ENCODE results near the gene ANKRD11.

ANKRD11 gene

DNA sequence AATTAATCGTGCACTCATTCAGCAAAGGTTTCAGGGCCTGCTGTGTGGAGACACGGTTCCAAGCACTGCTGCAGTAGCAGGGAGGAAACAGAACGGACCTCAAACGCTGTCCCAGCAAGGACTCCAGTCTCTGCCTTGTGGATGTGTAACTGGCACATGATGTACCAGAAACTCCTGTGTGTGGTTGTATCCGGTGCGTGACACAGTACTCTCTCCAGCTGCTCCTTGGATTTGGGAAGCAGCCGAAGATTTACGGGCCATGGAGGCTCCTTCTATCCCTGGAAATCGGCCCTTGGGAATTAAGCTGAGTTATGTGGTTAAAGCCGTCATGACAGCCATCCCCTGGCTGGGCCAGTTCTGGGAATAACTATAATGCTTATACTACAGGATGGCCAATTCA lies 8.5 kb upstream of the ANKRD11 start:
- DNase-seq = no peak
- TF ChIP-seq GATA1 (IDR thresholded peaks at IDR 0.05; ENCODE audit: low read depth, low read length) (no peak), POLR2A (IDR thresholded peaks at IDR 0.05; ENCODE audit: low read length) (no peak)

DNA sequence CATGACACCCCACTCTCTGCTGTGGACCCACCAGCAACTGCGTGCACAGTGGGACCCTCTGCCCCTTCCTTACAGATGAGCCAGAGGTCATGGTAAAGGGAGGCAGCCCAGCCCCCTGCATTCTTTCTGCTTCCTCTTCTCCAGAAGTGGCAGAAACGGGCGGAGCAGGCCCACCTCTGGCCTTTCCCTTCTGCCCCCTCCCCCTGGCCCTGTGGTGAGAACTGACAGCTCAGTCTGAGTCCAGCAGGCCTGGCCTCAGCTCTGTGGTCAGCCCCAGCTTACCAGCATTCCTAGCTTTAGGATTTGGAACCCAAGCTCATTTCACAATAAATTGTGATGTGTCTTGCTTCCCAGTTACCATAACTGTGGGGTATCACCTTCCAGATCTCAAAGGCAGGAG lies 4.8 kb upstream of the ANKRD11 start:
- no peak for DNase-seq
- TF ChIP-seq POLR2A (IDR thresholded peaks at IDR 0.05; ENCODE audit: low read length) = no peak
- no peak for TF ChIP-seq GATA1 (IDR thresholded peaks at IDR 0.05; ENCODE audit: low read depth, low read length)

DNA sequence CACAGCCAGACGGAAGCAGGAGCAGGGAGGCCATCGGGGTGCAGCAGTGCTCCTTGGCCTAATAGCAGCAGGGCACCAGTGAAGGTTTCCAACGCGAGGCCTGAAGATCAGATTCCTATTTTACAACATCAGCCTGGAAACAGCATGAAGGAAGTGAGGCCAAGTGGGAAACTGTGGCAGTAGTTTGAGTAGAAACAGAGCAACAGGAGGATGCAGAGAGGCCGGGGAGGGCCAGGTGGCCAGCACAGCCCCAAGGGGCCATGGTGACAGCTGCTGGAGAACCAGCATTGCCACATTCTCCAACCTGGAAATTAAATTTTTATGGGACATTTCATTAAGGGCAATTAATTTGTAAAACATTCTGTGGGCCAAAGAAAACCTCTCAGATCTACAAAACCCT lies 3.4 kb upstream of the ANKRD11 start:
- TF ChIP-seq GATA1 (IDR thresholded peaks at IDR 0.05; ENCODE audit: low read depth, low read length) (no peak), POLR2A (IDR thresholded peaks at IDR 0.05; ENCODE audit: low read length) (no peak)

DNA sequence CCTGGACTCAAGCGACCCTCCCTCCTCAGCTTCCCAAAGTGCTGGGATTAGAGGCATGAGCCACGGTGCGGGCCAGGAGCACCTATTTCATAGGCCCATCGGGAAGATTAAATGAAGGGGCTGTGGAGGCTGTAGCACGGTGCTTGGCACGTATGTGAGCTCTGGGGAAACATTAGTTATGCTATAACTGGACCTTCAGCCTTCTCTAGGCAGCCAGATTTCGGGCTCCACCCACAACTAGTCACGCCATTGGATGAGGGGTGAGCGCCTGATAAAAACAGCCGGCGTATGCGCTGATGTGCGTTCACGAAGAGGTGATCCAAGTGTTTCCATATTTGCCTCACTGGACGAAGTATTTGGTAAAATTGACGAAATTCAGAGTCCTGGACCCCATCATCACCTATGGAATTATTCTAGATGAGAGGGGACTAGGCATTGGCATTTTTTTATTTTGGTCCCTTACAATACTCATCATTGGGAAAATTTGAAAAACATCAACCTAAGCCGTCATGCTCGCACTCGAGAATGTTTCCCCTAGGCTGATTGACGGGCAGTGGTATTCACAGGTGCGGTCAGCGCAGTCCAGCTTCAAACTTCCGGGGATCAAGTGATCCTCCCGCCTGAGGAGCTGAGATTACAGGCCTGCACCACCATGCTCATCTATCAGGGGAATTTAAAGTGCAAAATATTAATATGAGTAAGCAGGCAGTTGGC lies 1.8 kb upstream of the ANKRD11 start:
- TF ChIP-seq GATA1 (IDR thresholded peaks at IDR 0.05; ENCODE audit: low read depth, low read length) (no peak), POLR2A (IDR thresholded peaks at IDR 0.05; ENCODE audit: low read length) (no peak)

More for the DNA sequence above, 3.4 kb upstream of the ANKRD11 start:
- no peak for DNase-seq

DNA sequence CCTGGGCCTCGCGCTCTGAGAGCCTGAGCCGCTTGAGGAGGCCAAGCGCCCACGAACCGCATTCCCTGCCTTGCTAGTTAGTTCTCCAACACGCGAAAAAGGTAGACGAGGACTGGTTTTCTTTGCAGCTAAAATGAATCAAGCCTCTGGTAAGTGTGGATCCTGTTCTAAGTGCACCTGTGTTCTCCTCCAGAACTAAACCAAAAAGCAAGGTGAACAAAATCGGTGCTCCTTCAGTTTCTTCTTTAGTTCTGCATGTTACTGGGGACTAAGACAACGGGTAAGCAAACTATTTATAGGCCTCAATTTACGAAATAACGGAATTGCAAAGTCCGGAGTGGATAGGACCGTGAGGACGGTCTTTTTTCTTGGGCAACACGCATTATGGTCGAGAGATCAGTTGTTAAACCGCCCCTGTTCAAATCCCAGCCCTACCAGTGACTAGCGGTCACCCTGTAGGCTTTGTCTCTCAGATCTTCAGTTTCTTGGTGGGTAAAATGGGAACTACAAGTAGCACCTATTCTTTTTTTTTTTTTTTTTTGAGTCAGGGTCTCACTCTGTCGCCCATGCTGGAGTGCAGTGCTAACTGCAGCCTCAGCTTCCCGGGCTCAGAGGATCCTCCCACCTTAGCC lies 993 bp upstream of the ANKRD11 start:
- DNase-seq = peak; percentile 54 to 61
- TF ChIP-seq GATA1 (IDR thresholded peaks at IDR 0.05; ENCODE audit: low read depth, low read length) (no peak), POLR2A (IDR thresholded peaks at IDR 0.05; ENCODE audit: low read length) (no peak)

More for the DNA sequence above, 1.8 kb upstream of the ANKRD11 start:
- DNase-seq = no peak

DNA sequence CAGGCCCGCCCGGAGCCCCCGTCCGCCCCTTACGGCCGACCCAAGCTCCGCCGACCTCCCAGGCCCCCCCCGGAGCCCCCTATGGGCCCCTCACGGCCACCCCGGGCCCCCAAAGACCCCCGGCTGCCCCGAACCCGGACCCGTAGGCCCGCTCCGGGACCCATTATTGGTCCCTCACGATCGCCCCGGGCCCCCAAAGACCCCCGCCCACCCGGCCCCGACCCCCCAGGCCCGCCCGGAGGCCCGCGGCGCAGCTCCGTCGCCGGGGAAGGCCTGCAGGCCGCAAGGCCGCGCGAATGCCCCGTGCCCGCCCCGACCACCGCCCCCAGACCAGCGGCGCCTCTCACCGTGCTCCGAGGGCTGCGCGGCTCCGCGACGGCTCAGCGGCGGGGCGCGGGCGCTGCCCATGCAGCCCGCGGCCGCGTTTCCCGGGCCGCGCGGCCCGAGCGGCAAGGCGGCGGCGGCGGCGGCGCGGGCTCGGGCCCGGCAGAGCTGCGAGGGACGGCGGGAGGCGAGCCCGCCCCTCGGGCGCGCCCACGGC lies 393 bp downstream of the ANKRD11 start:
- TF ChIP-seq POLR2A (IDR thresholded peaks at IDR 0.05; ENCODE audit: low read length) (no peak), GATA1 (IDR thresholded peaks at IDR 0.05; ENCODE audit: low read depth, low read length) (no peak)

DNA sequence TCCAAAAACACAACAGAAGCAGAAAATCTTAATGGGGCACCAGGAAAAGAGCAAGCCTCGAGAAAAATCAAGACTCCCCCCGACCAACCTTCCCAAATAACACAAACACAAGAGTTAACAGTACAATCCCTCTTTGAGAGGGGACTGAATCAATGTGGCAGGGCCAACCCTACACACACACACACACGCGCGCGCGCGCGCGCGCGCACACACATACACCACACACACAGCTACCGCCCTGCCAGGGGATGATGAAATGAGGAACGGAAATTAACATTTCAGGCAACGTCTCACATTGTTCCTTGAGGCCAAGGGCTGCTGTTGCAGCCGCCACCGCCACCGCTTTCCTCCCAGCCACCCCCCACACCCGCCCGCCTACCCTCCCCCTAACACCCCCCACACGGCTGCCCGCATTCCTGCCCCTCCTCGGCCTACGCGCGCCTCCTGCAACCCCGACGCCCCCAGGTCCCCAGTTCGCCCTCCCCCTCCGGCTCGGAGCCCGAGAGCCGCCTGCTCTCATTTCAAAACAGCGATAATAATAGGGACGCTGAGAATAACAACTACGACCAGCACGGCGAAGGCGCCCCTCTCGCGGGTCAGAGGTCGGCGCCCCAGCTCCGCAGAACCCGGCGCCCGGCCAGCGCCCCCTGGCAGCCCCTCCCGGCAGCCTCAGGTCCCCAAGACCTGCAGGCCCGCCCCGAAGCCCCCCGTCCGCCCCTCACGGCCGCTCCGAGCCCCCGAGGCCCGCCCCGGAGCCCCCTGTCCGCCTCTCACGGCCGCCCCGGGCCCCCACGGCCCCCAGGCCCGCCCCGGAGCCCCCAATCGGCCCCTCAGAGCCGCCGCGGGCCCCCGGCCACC lies 1.1 kb downstream of the ANKRD11 start:
- peak; percentile 93 to 94 for DNase-seq
- TF ChIP-seq GATA1 (IDR thresholded peaks at IDR 0.05; ENCODE audit: low read depth, low read length) (no peak), POLR2A (IDR thresholded peaks at IDR 0.05; ENCODE audit: low read length) (peak; percentile 65)

More for the DNA sequence above, 393 bp downstream of the ANKRD11 start:
- no peak for DNase-seq

DNA sequence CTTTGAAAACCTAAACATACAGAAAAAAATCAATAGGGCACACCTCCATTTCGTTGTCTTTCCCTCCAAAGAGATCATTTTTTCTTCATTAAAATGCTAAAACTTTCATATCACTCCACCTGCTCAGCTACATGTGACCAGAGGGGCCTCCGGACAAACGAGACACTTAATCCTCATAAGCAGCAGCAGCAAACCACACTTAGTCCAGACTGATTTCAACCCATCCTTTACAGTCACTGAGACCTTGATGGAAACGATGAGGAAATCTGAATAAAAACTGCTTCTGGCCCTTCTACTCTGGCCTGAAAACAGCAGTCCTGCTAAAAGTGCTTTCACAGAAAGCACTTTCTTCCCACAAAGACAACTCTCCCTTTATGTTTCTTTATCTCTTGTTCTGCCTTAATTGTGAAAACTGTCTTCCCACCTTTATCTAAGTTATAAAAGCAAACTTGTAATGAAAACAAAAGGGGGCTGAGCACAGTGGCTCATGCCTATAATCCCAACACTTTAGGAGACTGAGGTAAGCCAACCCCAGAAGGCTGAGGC lies 4.6 kb downstream of the ANKRD11 start:
- no peak for TF ChIP-seq GATA1 (IDR thresholded peaks at IDR 0.05; ENCODE audit: low read depth, low read length)
- no peak for DNase-seq

DNA sequence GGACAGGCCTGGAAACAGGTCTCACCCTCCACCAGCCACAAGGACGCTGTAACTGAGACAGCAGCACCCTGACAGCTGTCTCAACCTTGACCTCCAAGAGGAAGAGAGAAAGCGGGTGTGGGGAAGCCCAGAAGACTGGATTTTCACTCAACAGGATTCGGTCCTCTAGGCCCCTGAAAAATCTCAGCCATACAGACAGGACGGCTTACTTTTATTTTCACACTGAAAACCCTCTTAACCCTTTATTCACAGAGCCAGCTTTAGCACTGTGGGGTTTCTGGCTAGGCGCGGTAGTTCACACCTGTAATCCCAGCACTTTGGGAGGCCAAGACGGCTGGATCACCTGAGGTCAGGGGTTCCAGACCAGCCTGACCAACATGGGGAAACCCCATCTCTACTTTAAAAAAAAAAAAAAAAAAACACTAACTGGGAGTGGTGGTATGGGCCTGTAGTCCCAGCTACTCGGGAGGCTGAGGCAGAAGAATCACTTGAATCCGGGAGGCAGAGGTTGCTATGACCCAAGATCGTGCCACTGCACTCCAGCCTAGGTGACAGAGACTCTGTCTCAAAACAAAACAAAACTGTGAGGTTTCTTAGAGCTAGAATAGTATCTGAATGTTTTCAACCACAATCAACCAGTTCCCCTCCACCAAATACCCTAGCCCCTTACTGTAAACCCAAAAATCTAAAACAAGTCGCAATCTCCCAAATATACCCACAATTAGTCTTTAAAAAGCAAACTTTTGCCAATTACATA lies 5.3 kb downstream of the ANKRD11 start:
- TF ChIP-seq POLR2A (IDR thresholded peaks at IDR 0.05; ENCODE audit: low read length) (no peak), GATA1 (IDR thresholded peaks at IDR 0.05; ENCODE audit: low read depth, low read length) (no peak)
- no peak for DNase-seq

DNA sequence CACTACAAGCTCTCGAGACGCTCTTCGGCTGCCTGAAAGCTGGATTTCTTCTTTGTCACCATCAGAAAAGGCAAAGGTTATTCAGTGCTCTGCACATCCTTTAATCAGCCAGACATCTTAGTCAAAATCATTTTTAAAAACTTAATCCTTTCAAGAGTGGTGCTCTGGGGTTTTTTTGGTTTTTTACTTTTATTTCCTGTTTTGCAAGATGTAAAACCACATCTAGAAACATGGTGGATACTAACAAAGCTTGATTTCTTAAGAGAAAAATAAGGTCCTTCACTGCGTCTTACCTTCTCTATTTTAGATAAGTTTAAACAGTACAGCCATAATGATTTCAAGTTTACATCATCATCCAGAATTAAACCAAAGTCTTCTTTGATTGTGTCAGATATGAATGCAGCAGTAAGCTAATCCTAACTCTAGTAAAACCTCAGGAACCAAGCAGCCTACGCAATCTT lies 6.3 kb downstream of the ANKRD11 start:
- DNase-seq = no peak
- TF ChIP-seq GATA1 (IDR thresholded peaks at IDR 0.05; ENCODE audit: low read depth, low read length) (no peak), POLR2A (IDR thresholded peaks at IDR 0.05; ENCODE audit: low read length) (no peak)

DNA sequence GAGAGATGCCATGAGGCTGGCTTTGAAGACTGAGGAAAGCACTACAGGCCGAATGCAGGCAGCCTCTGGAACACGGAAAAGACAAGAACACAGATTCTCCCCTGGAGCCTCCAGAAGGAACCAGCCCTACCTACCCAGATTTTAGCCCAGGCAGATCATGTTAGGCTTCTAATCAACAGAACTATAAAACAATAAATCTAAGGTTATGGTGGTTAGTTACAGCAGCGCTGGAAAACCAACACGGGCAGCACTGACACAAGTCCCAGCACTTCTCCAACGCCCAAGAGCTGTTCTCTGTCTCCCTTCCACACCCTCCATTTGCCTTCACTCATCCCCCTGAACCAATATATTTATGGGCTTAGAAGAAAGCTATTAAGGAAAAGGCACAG lies 7.5 kb downstream of the ANKRD11 start:
- TF ChIP-seq POLR2A (IDR thresholded peaks at IDR 0.05; ENCODE audit: low read length) = no peak
- no peak for TF ChIP-seq GATA1 (IDR thresholded peaks at IDR 0.05; ENCODE audit: low read depth, low read length)

DNA sequence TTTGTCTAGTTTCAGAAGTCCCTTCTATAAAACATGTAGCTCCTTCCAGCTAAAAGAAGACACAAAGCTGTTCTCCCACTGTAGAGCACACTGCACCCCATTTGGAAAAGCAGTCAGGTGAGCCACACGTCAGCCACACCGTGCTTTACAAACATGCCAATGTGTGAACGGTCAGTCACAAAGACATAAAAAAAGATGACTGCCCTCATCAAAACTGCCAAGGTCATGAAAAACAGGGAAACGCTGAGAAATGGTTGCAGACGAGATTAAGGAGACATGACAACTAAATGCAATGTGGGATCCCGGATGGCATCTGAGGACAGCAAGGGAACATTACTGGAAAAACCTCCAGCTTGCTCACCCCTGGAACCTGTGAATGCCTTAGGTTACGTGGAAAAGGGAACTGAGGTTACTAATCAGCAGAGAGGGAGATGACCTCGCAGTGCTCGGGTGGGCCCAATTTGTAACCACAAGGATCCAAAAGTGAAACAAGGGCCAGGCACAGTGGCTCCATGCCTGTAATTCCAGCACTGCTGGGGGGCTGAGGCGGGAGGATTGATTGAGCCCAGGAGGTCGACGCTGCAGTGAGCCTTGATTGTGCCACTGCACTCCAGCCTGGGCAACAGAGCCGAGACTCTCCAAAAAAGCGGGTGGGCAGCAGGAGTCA lies 8.1 kb downstream of the ANKRD11 start:
- DNase-seq = peak in 1 of 2 experiments; percentile 56
- TF ChIP-seq GATA1 (IDR thresholded peaks at IDR 0.05; ENCODE audit: low read depth, low read length) (no peak), POLR2A (IDR thresholded peaks at IDR 0.05; ENCODE audit: low read length) (no peak)

More for the DNA sequence above, 7.5 kb downstream of the ANKRD11 start:
- DNase-seq = no peak
